Endodermal cell (in vitro differentiated cells): ENCODE measurements around the gene GCH1. TPM values are rescaled to one million over a fixed set of nuclear protein-coding genes. Genes with fewer than 3 reads are reported as not detected.

Experiments
- DNase-seq: peaks from one replicate; pipeline ENCODE4 v3.0.0-alpha.2; 2017
- H3K27ac ChIP-seq: 2 replicates; pipeline ENCODE4 v1.5.1; 2013; ENCODE audit warnings: mild to moderate bottlenecking, low read depth, low read length, moderate library complexity
- H3K27me3 ChIP-seq: 2 replicates; pipeline ENCODE4 v1.6.1; 2013; ENCODE audit warnings: mild to moderate bottlenecking, low read length, moderate library complexity; ENCODE audit not compliant: insufficient read depth, control insufficient read depth, poor library complexity, severe bottlenecking
- H3K36me3 ChIP-seq: 2 replicates; pipeline ENCODE4 v1.7.0; 2013; ENCODE audit warnings: mild to moderate bottlenecking, low read length, moderate library complexity; ENCODE audit not compliant: control insufficient read depth, insufficient read depth
- H3K4me1 ChIP-seq: one replicate; pipeline ENCODE4 v1.7.0; 2013; ENCODE audit warnings: low read length; ENCODE audit not compliant: control insufficient read depth, insufficient read depth
- H3K4me3 ChIP-seq: 2 replicates; pipeline ENCODE4 v1.5.1; 2013; ENCODE audit warnings: mild to moderate bottlenecking, low read length, moderate library complexity
- H3K9ac ChIP-seq: 2 replicates; pipeline ENCODE4 v1.6.1; 2013; ENCODE audit warnings: mild to moderate bottlenecking, low read length, moderate library complexity; ENCODE audit not compliant: poor library complexity, severe bottlenecking; ENCODE audit errors: extremely low read depth
- H3K9me3 ChIP-seq: 2 replicates; pipeline ENCODE4 v1.6.1; 2013; ENCODE audit warnings: mild to moderate bottlenecking, low read length, moderate library complexity; ENCODE audit not compliant: control insufficient read depth
- H3K27ac Mint-ChIP-seq: 2 replicates; pipeline ENCODE4 v1.8.0; 2020; ENCODE audit warnings: mixed read lengths
- H3K27me3 Mint-ChIP-seq: 2 replicates; pipeline ENCODE4 v1.8.0; 2021; ENCODE audit warnings: mild to moderate bottlenecking, mixed read lengths; ENCODE audit not compliant: insufficient read depth
- H3K36me3 Mint-ChIP-seq: 2 replicates; pipeline ENCODE4 v1.8.0; 2020; ENCODE audit warnings: low read depth, mixed read lengths
- H3K4me1 Mint-ChIP-seq: 2 replicates; pipeline ENCODE4 v1.8.0; 2020; ENCODE audit warnings: mixed read lengths
- H3K4me3 Mint-ChIP-seq: 2 replicates; pipeline ENCODE4 v1.8.0; 2020; ENCODE audit warnings: mild to moderate bottlenecking, moderate library complexity, mixed read lengths
- H3K9me3 Mint-ChIP-seq: 2 replicates; pipeline ENCODE4 v1.8.0; 2020; ENCODE audit warnings: mild to moderate bottlenecking, mixed read lengths
- WGBS, 2 experiments: methylation state at CpG; one replicate each; pipeline versions ENCODE4 v1.1.5 to v1.1.7; 2013; ENCODE audit warnings: missing lambda C conversion rate in 2 of 2, mixed read lengths in 1 of 2; ENCODE audit not compliant: insufficient coverage in 1 of 2, insufficient read length in 1 of 2; 5-methylcytosine and 5-hydroxymethylcytosine counted together
- total RNA-seq, 2 donors: library from RNA; stranded (reverse); fragmentation: NEBNext Ultra II Directional in 1 of 2; extraction: Animal tissue kit (Norgen Biotek cat#: 25700) in 1 of 2; gene quantifications; 2 replicates in 1 of 2; 3 replicates in 1 of 2; pipeline ENCODE4 v1.2.1, GENCODE V29; 2021
- TF ChIP-seq, protein P1 (sequence below): fragments of 200-600 bp; sonication (generic); conservative IDR thresholded peaks from 2 replicates; pipeline ENCODE4 v1.5.0; 2021; ENCODE audit warnings: antibody characterized with exemption, mild to moderate bottlenecking

Gene GCH1
- total RNA-seq, 2 donors from 2014 or later: 18.3 to 18.7 TPM

DNA sequence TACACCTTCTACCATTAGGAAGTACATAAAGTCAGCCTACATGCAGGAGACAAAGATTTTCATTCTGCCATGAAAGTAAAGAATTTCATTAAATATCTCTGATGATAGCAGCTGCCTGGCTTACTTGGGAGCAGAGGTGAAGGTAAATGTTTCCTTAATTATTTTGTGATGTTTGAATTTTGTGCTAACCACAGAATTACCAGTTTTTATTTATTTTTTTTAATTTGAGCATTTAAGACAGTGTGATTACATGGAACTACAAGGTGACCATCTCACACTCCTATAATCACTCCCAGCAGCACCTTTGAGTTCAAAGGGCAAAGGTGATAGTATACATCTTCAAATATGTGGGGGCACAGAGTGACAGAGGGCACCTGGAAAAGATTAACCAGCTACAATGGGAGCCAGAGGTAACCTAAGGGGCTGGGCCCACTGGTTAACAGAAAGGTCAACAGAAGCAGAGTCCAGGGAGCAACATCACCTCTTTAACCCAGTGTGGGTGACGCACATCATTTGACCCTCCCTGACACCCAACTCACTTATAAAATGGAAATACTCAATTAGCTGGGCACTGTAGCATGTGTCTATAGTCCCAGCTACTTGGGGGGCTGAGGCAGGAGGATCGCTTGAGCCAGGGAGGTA lies 65.0 kb downstream of the GCH1 start:
- no peaks in the 10 kb centered on the region for H3K27me3 Mint-ChIP-seq
- H3K27me3 ChIP-seq: no peaks in the 10 kb centered on the region
- peaks cover 15% of the 10 kb centered on the region for H3K36me3 Mint-ChIP-seq
- peaks cover 10% of the 10 kb centered on the region for H3K36me3 ChIP-seq
- no peaks in the 10 kb centered on the region for H3K9me3 Mint-ChIP-seq
- no peak overlapping the region for H3K27ac Mint-ChIP-seq
- TF ChIP-seq, protein P1, sequence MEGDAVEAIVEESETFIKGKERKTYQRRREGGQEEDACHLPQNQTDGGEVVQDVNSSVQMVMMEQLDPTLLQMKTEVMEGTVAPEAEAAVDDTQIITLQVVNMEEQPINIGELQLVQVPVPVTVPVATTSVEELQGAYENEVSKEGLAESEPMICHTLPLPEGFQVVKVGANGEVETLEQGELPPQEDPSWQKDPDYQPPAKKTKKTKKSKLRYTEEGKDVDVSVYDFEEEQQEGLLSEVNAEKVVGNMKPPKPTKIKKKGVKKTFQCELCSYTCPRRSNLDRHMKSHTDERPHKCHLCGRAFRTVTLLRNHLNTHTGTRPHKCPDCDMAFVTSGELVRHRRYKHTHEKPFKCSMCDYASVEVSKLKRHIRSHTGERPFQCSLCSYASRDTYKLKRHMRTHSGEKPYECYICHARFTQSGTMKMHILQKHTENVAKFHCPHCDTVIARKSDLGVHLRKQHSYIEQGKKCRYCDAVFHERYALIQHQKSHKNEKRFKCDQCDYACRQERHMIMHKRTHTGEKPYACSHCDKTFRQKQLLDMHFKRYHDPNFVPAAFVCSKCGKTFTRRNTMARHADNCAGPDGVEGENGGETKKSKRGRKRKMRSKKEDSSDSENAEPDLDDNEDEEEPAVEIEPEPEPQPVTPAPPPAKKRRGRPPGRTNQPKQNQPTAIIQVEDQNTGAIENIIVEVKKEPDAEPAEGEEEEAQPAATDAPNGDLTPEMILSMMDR: no peak
- H3K4me3 Mint-ChIP-seq: no peak overlapping the region
- no peak for DNase-seq
- WGBS, 2 experiments: 94% methylated on average over 2 of the region's 2 CpGs; no CpG with 5 or more reads in 1 of the 2 experiments
- H3K27ac ChIP-seq: no peak overlapping the region
- no peaks in the 10 kb centered on the region for H3K4me1 ChIP-seq
- no peaks in the 10 kb centered on the region for H3K4me1 Mint-ChIP-seq
- H3K9ac ChIP-seq: no peak overlapping the region
- H3K4me3 ChIP-seq: no peak overlapping the region
- H3K9me3 ChIP-seq: no peaks in the 10 kb centered on the region

DNA sequence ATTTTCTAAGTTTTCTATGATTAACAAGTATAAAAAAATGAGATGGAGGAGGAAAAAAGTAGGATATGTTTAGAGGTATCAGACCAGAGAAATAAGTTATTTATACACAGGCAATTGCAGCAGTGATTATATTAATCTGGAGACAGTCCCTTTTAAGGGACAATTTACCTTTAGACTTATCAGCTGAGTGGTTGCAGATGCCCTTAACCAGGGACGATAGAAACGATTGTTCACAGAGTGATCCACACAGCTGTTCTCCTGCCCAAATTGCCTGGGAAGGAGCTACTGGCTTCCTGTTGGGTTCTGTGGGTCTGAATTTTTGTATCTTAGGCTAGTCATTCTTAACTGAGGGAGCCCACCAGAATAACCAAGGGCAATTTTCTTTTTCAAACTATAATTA lies 66.4 kb downstream of the GCH1 start:
- Histone ChIP-seq H3K4me3 (no peak overlapping the region), H3K27me3 (no peaks in the 10 kb centered on the region), H3K9me3 (no peaks in the 10 kb centered on the region), H3K27ac (no peak overlapping the region), H3K4me1 (no peaks in the 10 kb centered on the region), H3K9ac (no peak overlapping the region), H3K36me3 (peaks cover 10% of the 10 kb centered on the region)
- H3K9me3 Mint-ChIP-seq: peaks cover 2% of the 10 kb centered on the region
- DNase-seq: no peak
- TF ChIP-seq, protein P1: no peak
- H3K4me3 Mint-ChIP-seq: no peak overlapping the region
- H3K36me3 Mint-ChIP-seq: peaks cover 10% of the 10 kb centered on the region
- no peak overlapping the region for H3K27ac Mint-ChIP-seq
- H3K4me1 Mint-ChIP-seq: no peaks in the 10 kb centered on the region
- WGBS, 2 experiments: 88 to 100% methylated on average over 2 of the region's 2 CpGs
- H3K27me3 Mint-ChIP-seq: no peaks in the 10 kb centered on the region

DNA sequence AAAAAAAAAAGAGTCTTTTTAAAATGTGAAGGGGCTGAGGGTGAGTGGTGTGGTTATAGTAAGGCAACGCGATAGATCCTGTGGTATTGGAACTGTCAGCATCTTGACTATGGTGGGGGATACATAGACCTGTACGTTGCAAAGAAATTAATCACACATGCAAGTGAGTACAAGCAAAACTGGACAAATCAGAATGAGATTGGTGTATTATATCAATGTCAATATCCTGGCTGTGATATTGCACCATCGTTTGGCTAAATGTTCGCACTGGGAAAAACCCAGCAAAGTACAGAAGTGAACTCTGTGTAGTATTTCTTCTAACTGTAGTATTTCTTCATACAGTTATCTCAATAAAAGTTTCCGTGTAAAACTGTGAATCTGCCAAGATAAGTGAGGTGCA lies 67.9 kb downstream of the GCH1 start:
- Histone ChIP-seq H3K27ac (no peak overlapping the region), H3K9me3 (no peaks in the 10 kb centered on the region), H3K4me1 (no peaks in the 10 kb centered on the region), H3K27me3 (no peaks in the 10 kb centered on the region), H3K36me3 (no peaks in the 10 kb centered on the region), H3K9ac (no peak overlapping the region), H3K4me3 (no peak overlapping the region)
- Mint-ChIP-seq H3K9me3 (peaks cover 8% of the 10 kb centered on the region), H3K36me3 (no peaks in the 10 kb centered on the region), H3K4me1 (no peaks in the 10 kb centered on the region), H3K27ac (no peak overlapping the region), H3K27me3 (no peaks in the 10 kb centered on the region), H3K4me3 (no peak overlapping the region)
- no peak for DNase-seq
- WGBS, 2 experiments: 94 to 100% methylated on average over 4 to 6 of the region's 6 CpGs
- TF ChIP-seq, protein P1: no peak
